Ishikawa (cell line): ENCODE measurements around the gene CLN3.

ENCODE experiments used
- CEBPB ChIP-seq: IDR thresholded peaks from 2 replicates; pipeline ENCODE4 v1.6.1; 2012
- CREB1 ChIP-seq: IDR thresholded peaks from 2 replicates; pipeline ENCODE4 v1.6.1; 2012; ENCODE audit warnings: low read depth
- EGR1 ChIP-seq: IDR thresholded peaks from 2 replicates; pipeline ENCODE4 v1.6.1; 2012
- EP300 ChIP-seq: IDR thresholded peaks from 2 replicates; pipeline ENCODE4 v1.6.1; 2012; ENCODE audit warnings: borderline replicate concordance
- FOXM1 ChIP-seq: IDR thresholded peaks from 2 replicates; pipeline ENCODE4 v1.6.1; 2012; ENCODE audit warnings: low read depth, borderline replicate concordance
- MAX ChIP-seq: IDR thresholded peaks from 2 replicates; pipeline ENCODE4 v1.6.1; 2012
- NFIC ChIP-seq: IDR thresholded peaks from 2 replicates; pipeline ENCODE4 v1.6.1; 2012
- RAD21 ChIP-seq: IDR thresholded peaks from 2 replicates; pipeline ENCODE4 v1.6.1; 2012; ENCODE audit warnings: low read depth
- REST ChIP-seq: IDR thresholded peaks from 2 replicates; pipeline ENCODE4 v1.6.1; 2012; ENCODE audit warnings: low read depth, mild to moderate bottlenecking
- TAF1 ChIP-seq: IDR thresholded peaks from 2 replicates; pipeline ENCODE4 v1.6.1; 2012; ENCODE audit warnings: low read depth, mild to moderate bottlenecking
- TCF12 ChIP-seq: IDR thresholded peaks from 2 replicates; pipeline ENCODE4 v1.6.1; 2012; ENCODE audit warnings: low read depth
- TEAD4 ChIP-seq: IDR thresholded peaks from 2 replicates; pipeline ENCODE4 v1.6.1; 2012
- USF1 ChIP-seq: IDR thresholded peaks from 2 replicates; pipeline ENCODE4 v1.6.1; 2012
- YY1 ChIP-seq: IDR thresholded peaks from 2 replicates; pipeline ENCODE4 v1.6.1; 2012; ENCODE audit warnings: low read depth
- ZBTB7A ChIP-seq: IDR thresholded peaks from 2 replicates; pipeline ENCODE4 v1.6.1; 2012; ENCODE audit warnings: low read depth

The CLN3 gene

GRCh38 chr16:28537076-28537475 is 45.2 kb upstream of the CLN3 start:
- TF ChIP-seq CREB1 (no peak), EGR1 (no peak), TEAD4 (no peak), REST (no peak), RAD21 (no peak), FOXM1 (no peak), YY1 (no peak), MAX (no peak), USF1 (no peak), EP300 (no peak)

- TF ChIP-seq EGR1 (no peak), TCF12 (no peak), ZBTB7A (no peak), TEAD4 (no peak), NFIC (no peak), FOXM1 (no peak), RAD21 (no peak), TAF1 (no peak), USF1 (no peak), EP300 (no peak)
Observed at GRCh38 chr16:28534542-28535373, 42.9 kb upstream of the CLN3 start.

- TF ChIP-seq YY1 (no peak), USF1 (no peak), NFIC (no peak), MAX (no peak), TEAD4 (no peak), TCF12 (no peak), REST (no peak), TAF1 (no peak), EP300 (no peak), FOXM1 (no peak), CREB1 (no peak), CEBPB (no peak), EGR1 (no peak), ZBTB7A (no peak), RAD21 (no peak)
Observed at GRCh38 chr16:28532940-28533647, 41.2 kb upstream of the CLN3 start.

GRCh38 chr16:28531777-28532744 is 40.2 kb upstream of the CLN3 start:
- TF ChIP-seq FOXM1 (no peak), MAX (peak; percentile 67), REST (no peak)
